HG02759 (cell line): ENCODE results near the gene RASGRP1.

ENCODE experiments used
- ATAC-seq: cut with Tn5 transposase; IDR thresholded peaks from one replicate; pipeline ENCODE4 v1.9.1; 2021; ENCODE audit warnings: mild to moderate bottlenecking, moderate library complexity; ENCODE audit not compliant: unreplicated experiment

Gene RASGRP1

GRCh38 chr15:38508647-38509046 lies 56.0 kb downstream of the RASGRP1 start:
- no peak for ATAC-seq

GRCh38 chr15:38507570-38507969 lies 57.0 kb downstream of the RASGRP1 start:
- no peak for ATAC-seq

GRCh38 chr15:38506997-38507396 lies 57.6 kb downstream of the RASGRP1 start:
- no peak for ATAC-seq

- ATAC-seq = no peak
These were observed 59.7 kb downstream of the RASGRP1 start for GRCh38 chr15:38504680-38505467.

GRCh38 chr15:38503496-38503895 lies 61.1 kb downstream of the RASGRP1 start:
- ATAC-seq = no peak

GRCh38 chr15:38499651-38500050 lies 65.0 kb downstream of the RASGRP1 start:
- no peak for ATAC-seq

GRCh38 chr15:38496151-38496550 lies 68.5 kb downstream of the RASGRP1 start:
- no peak for ATAC-seq

GRCh38 chr15:38490242-38490922 lies 74.2 kb downstream of the RASGRP1 start:
- ATAC-seq = no peak

GRCh38 chr15:38487378-38487777 lies 77.2 kb downstream of the RASGRP1 start:
- no peak for ATAC-seq

- ATAC-seq = no peak
These were observed 77.7 kb downstream of the RASGRP1 start for GRCh38 chr15:38486936-38487335.

- ATAC-seq = no peak
These were observed 82.0 kb downstream of the RASGRP1 start for GRCh38 chr15:38482572-38482971.

GRCh38 chr15:38481761-38482160 lies 82.9 kb downstream of the RASGRP1 start:
- ATAC-seq = no peak

GRCh38 chr15:38481113-38481512 lies 83.5 kb downstream of the RASGRP1 start:
- ATAC-seq = no peak

GRCh38 chr15:38479756-38480155 lies 84.9 kb downstream of the RASGRP1 start:
- no peak for ATAC-seq

GRCh38 chr15:38479266-38479665 lies 85.3 kb downstream of the RASGRP1 start:
- ATAC-seq = no peak

GRCh38 chr15:38477637-38478036 lies 87.0 kb downstream of the RASGRP1 start:
- no peak for ATAC-seq

GRCh38 chr15:38476120-38476519 lies 88.5 kb downstream of the RASGRP1 start:
- ATAC-seq = no peak

- no peak for ATAC-seq
These were observed 89.3 kb downstream of the RASGRP1 start for GRCh38 chr15:38475361-38475760.

- peak; percentile 99 for ATAC-seq
These were observed 90.4 kb downstream of the RASGRP1 start for GRCh38 chr15:38474155-38474757.

- no peak for ATAC-seq
These were observed 92.6 kb downstream of the RASGRP1 start for GRCh38 chr15:38471974-38472373.

GRCh38 chr15:38470816-38471215 lies 93.8 kb downstream of the RASGRP1 start:
- ATAC-seq = no peak

- no peak for ATAC-seq
These were observed 99.9 kb downstream of the RASGRP1 start for GRCh38 chr15:38464675-38465074.
